ENCODE measurements around the gene OLIG1.

DNA sequence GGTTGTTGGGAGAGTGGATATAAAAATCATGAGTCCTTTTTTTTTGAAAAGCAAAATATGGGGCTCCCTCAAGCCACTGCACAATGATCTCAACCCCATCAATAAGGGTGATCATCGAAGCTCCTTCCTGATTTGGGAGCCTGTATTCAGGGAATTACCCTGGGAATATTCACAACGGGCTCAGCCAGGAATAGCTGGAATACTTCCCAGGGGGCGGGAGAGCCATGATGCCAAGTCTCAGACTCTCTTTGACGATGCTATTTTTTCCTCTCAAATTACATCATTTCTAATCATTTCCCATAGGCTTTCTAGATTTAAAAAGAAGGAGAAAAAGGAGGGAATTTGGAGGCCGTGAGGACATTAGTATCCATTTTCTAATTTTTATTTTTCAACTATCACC lies 18.4 kb downstream of the OLIG1 start:
- TF ChIP-seq, protein P1, sequence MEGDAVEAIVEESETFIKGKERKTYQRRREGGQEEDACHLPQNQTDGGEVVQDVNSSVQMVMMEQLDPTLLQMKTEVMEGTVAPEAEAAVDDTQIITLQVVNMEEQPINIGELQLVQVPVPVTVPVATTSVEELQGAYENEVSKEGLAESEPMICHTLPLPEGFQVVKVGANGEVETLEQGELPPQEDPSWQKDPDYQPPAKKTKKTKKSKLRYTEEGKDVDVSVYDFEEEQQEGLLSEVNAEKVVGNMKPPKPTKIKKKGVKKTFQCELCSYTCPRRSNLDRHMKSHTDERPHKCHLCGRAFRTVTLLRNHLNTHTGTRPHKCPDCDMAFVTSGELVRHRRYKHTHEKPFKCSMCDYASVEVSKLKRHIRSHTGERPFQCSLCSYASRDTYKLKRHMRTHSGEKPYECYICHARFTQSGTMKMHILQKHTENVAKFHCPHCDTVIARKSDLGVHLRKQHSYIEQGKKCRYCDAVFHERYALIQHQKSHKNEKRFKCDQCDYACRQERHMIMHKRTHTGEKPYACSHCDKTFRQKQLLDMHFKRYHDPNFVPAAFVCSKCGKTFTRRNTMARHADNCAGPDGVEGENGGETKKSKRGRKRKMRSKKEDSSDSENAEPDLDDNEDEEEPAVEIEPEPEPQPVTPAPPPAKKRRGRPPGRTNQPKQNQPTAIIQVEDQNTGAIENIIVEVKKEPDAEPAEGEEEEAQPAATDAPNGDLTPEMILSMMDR (conservative IDR thresholded peaks at IDR 0.05), result no peak
- TF ChIP-seq EZH2 (IDR thresholded peaks at IDR 0.05; ENCODE audit: low read depth), result no peak

Measured in PC-9 (cell line).